Bronchial epithelial cell (primary cell): ENCODE results near the gene POR. TPM values are rescaled to one million over a fixed set of nuclear protein-coding genes. Genes with fewer than 3 reads are reported as not detected.

Experiments
- DNase-seq: peaks from one replicate; pipeline ENCODE4 v3.0.0-alpha.2; 2010; ENCODE audit warnings: low read depth
- FAIRE-seq: peaks from 2 replicates; lab custom pipeline; 2011; peaks lifted over from hg19 to GRCh38; lab: Jason Lieb, UNC
- H3K27me3 ChIP-seq: 2 replicates; pipeline ENCODE4 v1.5.1; 2011; ENCODE audit warnings: low read length; ENCODE audit not compliant: control insufficient read depth, insufficient read depth
- H3K36me3 ChIP-seq: 2 replicates; pipeline ENCODE4 v1.5.1; 2011; ENCODE audit warnings: low read length; ENCODE audit not compliant: control insufficient read depth, insufficient read depth
- H3K4me3 ChIP-seq: 2 replicates; pipeline ENCODE4 v1.5.1; 2011; ENCODE audit warnings: mild to moderate bottlenecking, low read depth, low read length, control low read depth
- CTCF ChIP-seq: IDR thresholded peaks from 2 replicates; pipeline ENCODE4 v1.5.1; 2011; ENCODE audit warnings: mild to moderate bottlenecking, moderate library complexity, low read length, control low read depth, inconsistent platforms; ENCODE audit not compliant: insufficient read depth, severe bottlenecking
- total RNA-seq: library from RNA; depleted of rRNA; stranded (reverse); fragments of >200 nt; gene quantifications from 2 replicates; pipeline ENCODE4 v1.2.1, GENCODE V29; 2014

POR gene
- total RNA-seq, 1 donor from 2014 or later = 75.0 TPM

DNA sequence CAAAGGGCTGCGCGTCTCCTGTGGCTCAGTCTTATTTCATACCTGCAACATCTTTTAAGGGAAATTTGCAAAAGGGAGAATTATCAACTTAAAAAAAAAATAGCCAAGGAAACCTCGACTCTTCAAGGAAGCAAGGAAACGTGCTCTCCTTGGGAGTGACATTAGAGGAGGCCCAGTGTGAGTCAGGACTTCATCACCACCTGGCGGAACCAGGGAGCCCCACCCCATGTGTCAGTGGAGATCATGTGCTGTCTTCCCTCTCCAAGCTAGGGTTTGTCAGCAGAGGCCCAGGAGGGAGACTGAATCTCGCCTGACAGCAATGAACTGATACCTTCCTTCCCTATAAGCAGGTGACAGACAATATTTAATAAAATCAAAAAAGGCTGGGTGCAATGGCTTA is 28.9 kb downstream of the POR start:
- DNase-seq (peak; percentile 96), FAIRE-seq (no peak)
- no peaks in the 10 kb centered on the region for H3K27me3 ChIP-seq

DNA sequence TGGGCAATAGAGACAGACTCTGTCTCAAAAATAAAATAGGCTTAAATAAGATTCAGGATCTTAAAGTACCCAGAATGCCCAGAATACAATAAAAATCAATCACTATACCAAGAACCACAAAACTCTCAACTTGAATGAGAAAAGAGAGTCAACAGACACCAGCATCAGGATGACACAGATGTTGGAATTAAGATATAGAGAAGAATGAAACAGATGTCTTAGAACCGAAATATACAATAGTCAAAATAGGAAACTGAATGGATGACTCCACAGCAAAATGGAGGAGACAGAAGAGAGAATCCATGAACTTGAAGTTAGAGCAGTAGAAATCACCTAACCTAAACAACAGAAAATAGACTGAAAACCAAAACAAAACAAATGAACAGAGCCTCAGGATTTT is 29.6 kb downstream of the POR start:
- FAIRE-seq = no peak
- no peak overlapping the region for H3K4me3 ChIP-seq
- DNase-seq = no peak
- no peaks in the 10 kb centered on the region for H3K27me3 ChIP-seq
- TF ChIP-seq CTCF = no peak
- peaks cover 5% of the 10 kb centered on the region for H3K36me3 ChIP-seq

More for the DNA sequence above, 28.9 kb downstream of the POR start:
- no peak for TF ChIP-seq CTCF
- Histone ChIP-seq H3K4me3 (no peak overlapping the region), H3K36me3 (peaks cover 5% of the 10 kb centered on the region)

DNA sequence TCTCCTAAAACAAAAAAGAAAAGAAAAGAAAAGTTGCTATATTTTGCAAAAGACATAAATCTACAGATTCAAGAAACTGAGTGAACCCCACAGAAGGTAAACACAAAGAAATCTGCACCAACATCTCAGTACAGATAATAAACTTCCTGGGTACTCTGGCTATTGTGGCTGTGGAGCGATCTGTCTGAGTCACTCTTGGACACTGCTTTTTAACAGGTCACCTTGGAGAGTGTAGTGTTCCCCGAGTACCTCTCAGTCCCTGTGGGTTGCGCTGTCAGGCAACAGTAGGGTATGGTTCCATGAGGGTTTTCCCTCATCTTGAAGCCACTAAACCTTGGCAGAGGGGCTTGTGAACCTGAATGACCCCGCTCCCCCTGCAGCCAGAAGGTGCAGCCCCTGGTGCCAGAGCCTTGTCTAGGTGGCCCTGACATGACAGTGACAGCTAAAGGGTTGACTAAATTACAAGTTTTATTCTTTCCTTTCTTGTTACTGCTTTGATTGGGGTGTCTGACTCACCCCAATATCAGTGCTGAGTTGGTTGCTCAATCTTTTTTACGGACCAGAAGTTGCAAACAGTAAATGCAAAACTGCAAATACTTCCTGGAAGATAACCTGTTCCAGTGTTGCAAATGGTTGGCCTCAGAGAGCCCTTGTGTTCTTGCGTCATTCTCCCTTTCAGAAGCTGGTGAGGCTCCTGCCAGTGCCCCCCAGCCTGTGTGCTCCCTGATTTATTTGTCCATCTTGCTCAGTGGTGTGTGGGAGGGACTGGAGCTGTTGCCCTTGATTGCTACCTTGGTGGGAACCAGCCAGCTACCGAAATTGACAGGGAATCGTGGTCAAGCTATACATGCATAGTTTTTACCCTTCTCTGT is 30.6 kb downstream of the POR start:
- peaks cover 5% of the 10 kb centered on the region for H3K36me3 ChIP-seq
- peak; percentile 88 for DNase-seq
- no peak for TF ChIP-seq CTCF
- no peak overlapping the region for H3K4me3 ChIP-seq
- H3K27me3 ChIP-seq = no peaks in the 10 kb centered on the region
- FAIRE-seq = no peak

DNA sequence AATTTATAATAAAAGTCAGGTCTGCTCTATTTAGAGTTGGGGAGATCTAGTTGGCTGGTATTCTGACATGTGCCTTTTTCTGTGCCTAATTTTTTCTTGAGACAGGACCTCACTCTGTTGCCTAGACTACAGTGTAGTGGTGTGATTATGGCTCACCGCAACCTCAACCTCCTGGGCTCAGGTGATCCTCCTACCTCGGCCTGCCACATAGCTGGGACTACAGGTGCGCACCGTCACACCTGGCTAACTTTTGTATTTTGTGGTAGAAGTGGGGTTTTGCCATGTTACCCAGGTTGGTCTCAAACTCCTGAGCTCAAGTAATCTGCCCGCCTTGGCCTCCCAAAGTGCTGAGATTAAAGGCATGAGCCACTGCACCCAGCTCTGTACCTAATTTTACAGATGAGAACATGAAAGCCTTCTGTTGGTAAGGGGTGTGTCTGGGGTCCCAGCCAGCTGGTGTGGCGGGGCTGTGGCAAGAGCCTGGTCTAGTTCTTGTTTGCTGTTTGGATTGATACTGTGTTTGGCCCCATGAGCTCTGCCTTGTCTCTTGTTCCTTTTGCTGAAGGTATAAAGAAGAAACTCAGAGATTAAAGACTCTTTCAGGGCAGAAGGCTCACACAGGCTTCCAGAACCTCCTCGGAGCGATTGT is 31.4 kb downstream of the POR start:
- no peak overlapping the region for H3K4me3 ChIP-seq
- no peak for TF ChIP-seq CTCF
- no peak for FAIRE-seq

DNA sequence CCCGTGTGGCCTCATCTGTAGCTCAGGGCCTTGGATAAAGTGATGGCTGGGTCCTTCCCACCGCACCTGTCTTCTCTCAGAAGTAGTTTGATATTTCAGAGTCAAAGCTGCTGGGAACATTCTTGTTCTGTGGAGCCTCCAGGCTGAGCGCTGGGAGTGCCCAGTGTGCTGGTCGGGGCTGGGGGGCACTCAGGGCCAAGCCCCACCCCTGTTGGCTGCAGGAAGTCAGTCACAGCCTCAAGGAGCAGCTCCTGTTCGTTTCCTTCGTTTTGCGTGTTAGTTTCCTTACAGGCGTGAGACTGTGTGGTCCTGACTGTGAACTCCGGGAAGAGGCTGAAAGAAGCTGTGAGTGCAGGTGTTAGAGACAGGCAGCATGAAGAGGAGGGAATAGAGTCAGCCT is 33.2 kb downstream of the POR start:
- Histone ChIP-seq H3K36me3 (peaks cover 1% of the 10 kb centered on the region), H3K27me3 (no peaks in the 10 kb centered on the region), H3K4me3 (no peak overlapping the region)
- DNase-seq = no peak
- FAIRE-seq = no peak
- TF ChIP-seq CTCF = no peak

More for the DNA sequence above, 31.4 kb downstream of the POR start:
- no peak for DNase-seq
- no peaks in the 10 kb centered on the region for H3K27me3 ChIP-seq
- peaks cover 1% of the 10 kb centered on the region for H3K36me3 ChIP-seq
